ENCODE data around the gene NASP. TPM values are rescaled to one million over a fixed set of nuclear protein-coding genes. Genes with fewer than 3 reads are reported as not detected.

The NASP gene
- total RNA-seq, 1 donor from 2014 or later = 269 TPM

DNA sequence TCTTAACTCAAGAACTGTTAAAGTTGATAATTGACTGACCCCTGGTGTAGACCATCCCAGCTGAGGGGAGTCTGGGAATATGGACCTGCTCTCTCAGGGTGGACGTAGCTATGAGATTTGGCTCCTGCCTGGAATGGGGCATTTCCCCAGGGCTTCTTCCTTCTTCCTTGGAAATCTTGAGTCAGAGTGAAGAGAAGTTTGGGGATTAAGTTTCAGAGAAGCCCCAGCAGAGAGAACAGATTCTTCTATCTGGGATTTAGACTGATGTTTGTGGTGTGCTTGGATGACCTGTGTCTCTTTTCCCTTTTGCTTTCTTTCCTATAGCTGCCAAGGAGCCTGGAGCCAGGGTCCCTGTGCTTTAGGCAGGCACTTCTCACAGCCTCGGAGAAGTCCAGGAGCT lies 20.0 kb upstream of the NASP start:
- Mint-ChIP-seq H3K27me3 (no peaks in the 10 kb centered on the region), H3K27ac (no peak overlapping the region), H3K9me3 (no peaks in the 10 kb centered on the region), H3K36me3 (peaks cover 31% of the 10 kb centered on the region), H3K4me3 (no peak overlapping the region), H3K4me1 (ENCODE audit: unreplicated experiment) (peaks cover 4% of the 10 kb centered on the region)
- no peak for DNase-seq (ENCODE audit: extremely low spot score, unreplicated experiment)
- TF ChIP-seq, protein P1, sequence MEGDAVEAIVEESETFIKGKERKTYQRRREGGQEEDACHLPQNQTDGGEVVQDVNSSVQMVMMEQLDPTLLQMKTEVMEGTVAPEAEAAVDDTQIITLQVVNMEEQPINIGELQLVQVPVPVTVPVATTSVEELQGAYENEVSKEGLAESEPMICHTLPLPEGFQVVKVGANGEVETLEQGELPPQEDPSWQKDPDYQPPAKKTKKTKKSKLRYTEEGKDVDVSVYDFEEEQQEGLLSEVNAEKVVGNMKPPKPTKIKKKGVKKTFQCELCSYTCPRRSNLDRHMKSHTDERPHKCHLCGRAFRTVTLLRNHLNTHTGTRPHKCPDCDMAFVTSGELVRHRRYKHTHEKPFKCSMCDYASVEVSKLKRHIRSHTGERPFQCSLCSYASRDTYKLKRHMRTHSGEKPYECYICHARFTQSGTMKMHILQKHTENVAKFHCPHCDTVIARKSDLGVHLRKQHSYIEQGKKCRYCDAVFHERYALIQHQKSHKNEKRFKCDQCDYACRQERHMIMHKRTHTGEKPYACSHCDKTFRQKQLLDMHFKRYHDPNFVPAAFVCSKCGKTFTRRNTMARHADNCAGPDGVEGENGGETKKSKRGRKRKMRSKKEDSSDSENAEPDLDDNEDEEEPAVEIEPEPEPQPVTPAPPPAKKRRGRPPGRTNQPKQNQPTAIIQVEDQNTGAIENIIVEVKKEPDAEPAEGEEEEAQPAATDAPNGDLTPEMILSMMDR (conservative IDR thresholded peaks at IDR 0.05) = no peak

DNA sequence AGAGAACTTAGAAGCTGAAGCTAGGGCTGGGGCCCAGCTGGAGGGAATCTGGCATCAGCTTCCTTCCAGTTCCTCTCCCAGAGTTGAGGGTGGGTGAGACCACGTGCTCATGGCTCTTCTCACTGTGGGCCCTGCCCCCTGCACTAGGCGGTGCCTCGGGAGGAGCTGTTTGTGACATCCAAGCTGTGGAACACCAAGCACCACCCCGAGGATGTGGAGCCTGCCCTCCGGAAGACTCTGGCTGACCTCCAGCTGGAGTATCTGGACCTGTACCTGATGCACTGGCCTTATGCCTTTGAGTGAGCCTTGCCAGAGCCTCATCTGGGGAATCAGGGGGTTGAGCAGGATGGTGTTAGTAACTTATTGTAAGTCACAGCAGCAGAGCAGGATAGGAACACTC lies 17.1 kb upstream of the NASP start:
- TF ChIP-seq, protein P1 (conservative IDR thresholded peaks at IDR 0.05) = no peak
- Mint-ChIP-seq H3K27ac (no peak overlapping the region), H3K4me1 (ENCODE audit: unreplicated experiment) (no peaks in the 10 kb centered on the region), H3K9me3 (no peaks in the 10 kb centered on the region), H3K4me3 (no peak overlapping the region), H3K27me3 (no peaks in the 10 kb centered on the region), H3K36me3 (peaks cover 32% of the 10 kb centered on the region)
- DNase-seq (ENCODE audit: extremely low spot score, unreplicated experiment) = no peak

DNA sequence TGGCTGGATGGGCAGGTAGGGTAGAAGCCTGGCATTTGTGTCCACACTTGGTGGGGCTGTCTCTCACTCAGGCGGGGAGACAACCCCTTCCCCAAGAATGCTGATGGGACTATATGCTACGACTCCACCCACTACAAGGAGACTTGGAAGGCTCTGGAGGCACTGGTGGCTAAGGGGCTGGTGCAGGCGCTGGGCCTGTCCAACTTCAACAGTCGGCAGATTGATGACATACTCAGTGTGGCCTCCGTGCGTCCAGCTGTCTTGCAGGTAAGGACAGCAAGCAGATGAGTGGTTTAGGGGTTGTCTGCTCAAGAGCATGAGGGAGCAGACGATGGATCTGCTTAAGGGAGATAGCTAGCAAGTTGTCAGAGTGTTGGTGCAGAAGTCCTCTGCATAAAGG lies 15.9 kb upstream of the NASP start:
- Mint-ChIP-seq H3K36me3 (peaks cover 28% of the 10 kb centered on the region), H3K9me3 (no peaks in the 10 kb centered on the region), H3K27ac (no peak overlapping the region), H3K4me1 (ENCODE audit: unreplicated experiment) (no peaks in the 10 kb centered on the region), H3K4me3 (no peak overlapping the region), H3K27me3 (no peaks in the 10 kb centered on the region)
- TF ChIP-seq, protein P1 (conservative IDR thresholded peaks at IDR 0.05) = no peak
- no peak for DNase-seq (ENCODE audit: extremely low spot score, unreplicated experiment)

DNA sequence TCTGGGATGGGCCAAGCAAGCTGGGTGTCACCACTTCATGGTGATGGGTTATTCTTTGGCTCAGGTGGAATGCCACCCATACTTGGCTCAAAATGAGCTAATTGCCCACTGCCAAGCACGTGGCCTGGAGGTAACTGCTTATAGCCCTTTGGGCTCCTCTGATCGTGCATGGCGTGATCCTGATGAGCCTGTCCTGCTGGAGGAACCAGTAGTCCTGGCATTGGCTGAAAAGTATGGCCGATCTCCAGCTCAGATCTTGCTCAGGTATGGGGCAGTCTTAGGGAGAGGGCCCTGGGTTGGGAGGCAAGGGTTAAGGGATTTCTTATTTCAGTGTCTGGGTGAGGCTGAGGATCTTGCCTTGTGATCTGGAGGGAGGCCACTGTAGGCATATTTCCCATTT lies 15.4 kb upstream of the NASP start:
- H3K27ac Mint-ChIP-seq = no peak overlapping the region
- H3K27me3 Mint-ChIP-seq = no peaks in the 10 kb centered on the region
- H3K36me3 Mint-ChIP-seq = peaks cover 28% of the 10 kb centered on the region
- H3K9me3 Mint-ChIP-seq = no peaks in the 10 kb centered on the region
- peaks cover 2% of the 10 kb centered on the region for H3K4me1 Mint-ChIP-seq (ENCODE audit: unreplicated experiment)
- TF ChIP-seq, protein P1 (conservative IDR thresholded peaks at IDR 0.05) = no peak
- no peak for DNase-seq (ENCODE audit: extremely low spot score, unreplicated experiment)
- H3K4me3 Mint-ChIP-seq = no peak overlapping the region

DNA sequence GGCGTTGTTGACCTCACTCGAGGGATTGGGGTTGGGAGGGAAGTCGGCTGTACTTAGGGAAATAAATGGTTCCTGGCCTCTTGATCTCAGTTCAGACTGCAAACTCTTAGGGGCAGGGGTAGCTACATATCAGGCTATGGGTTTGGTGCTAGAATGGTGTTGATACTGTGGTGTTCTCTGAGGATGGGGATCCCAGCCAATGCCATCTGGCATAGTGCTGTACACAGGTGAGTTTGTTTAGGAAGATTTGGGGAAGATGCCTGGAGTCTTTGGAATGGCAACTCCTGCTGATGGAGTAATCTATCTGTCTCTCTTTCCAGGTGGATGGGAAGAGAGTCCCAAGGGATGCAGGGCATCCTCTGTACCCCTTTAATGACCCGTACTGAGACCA lies 14.3 kb upstream of the NASP start:
- peaks cover 20% of the 10 kb centered on the region for H3K36me3 Mint-ChIP-seq
- no peaks in the 10 kb centered on the region for H3K9me3 Mint-ChIP-seq
- no peak for DNase-seq (ENCODE audit: extremely low spot score, unreplicated experiment)
- H3K27ac Mint-ChIP-seq = no peak overlapping the region
- peaks cover 5% of the 10 kb centered on the region for H3K4me1 Mint-ChIP-seq (ENCODE audit: unreplicated experiment)
- TF ChIP-seq, protein P1 (conservative IDR thresholded peaks at IDR 0.05) = no peak
- no peaks in the 10 kb centered on the region for H3K27me3 Mint-ChIP-seq
- no peak overlapping the region for H3K4me3 Mint-ChIP-seq

DNA sequence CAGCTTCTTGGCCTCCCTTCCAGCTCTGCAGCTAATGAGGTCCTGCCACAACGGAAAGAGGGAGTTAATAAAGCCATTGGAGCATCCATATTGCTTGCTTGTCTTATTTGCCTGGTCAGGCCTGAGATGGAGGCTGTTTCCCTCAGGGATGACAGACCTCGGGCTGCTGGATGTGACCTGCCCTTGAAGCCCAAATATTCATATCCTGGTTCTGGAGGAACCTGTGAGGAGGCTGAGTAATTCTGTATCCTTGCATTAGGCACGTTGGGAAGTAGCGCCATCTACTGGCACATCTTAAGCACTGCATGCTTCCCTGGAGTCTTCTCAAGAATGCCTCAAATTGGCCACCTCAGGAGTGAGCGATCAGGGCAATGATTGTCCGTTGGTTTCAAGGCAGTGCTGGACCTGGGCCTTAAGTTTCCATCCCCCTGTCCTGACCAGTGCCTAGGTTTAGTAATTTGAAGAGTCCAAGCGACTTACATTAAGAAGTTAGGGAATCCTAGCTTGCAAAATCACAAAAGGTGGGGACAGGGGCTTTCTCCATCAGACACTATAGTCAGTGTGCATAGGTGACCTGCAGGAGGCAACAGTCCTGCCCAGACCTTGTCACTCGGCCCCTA lies 13.8 kb upstream of the NASP start:
- DNase-seq (ENCODE audit: extremely low spot score, unreplicated experiment) = no peak
- TF ChIP-seq, protein P1 (conservative IDR thresholded peaks at IDR 0.05) = peak; percentile 98
- H3K27me3 Mint-ChIP-seq = no peaks in the 10 kb centered on the region
- no peaks in the 10 kb centered on the region for H3K9me3 Mint-ChIP-seq
- no peak overlapping the region for H3K4me3 Mint-ChIP-seq
- peaks cover 5% of the 10 kb centered on the region for H3K4me1 Mint-ChIP-seq (ENCODE audit: unreplicated experiment)
- no peak overlapping the region for H3K27ac Mint-ChIP-seq
- peaks cover 19% of the 10 kb centered on the region for H3K36me3 Mint-ChIP-seq

Data from type B pancreatic cell (in vitro differentiated cells).